ENCODE results near the gene P3H2. TPM values are rescaled to one million over a fixed set of nuclear protein-coding genes. Genes with fewer than 3 reads are reported as not detected.

The P3H2 gene
- total RNA-seq, 2 donors from 2014 or later: 285 to 322 TPM

GRCh38 chr3:190108804-190109203, 11.9 kb downstream of the P3H2 start:
- peaks cover 43% of the 10 kb centered on the region for H3K36me3 Mint-ChIP-seq (ENCODE audit: low read depth)
- H3K27me3 ChIP-seq (ENCODE audit: control insufficient read depth, insufficient read depth, low read length, poor library complexity, severe bottlenecking): no peaks in the 10 kb centered on the region
- H3K27ac Mint-ChIP-seq: peak overlapping the region; percentile 49
- peaks cover 3% of the 10 kb centered on the region for H3K9me3 Mint-ChIP-seq
- peak overlapping the region; percentile 35 for H3K4me3 ChIP-seq (ENCODE audit: low read length)
- peaks cover 45% of the 10 kb centered on the region for H3K4me1 Mint-ChIP-seq
- H3K27ac ChIP-seq (ENCODE audit: low read depth, low read length): no peak overlapping the region
- H3K36me3 ChIP-seq (ENCODE audit: control insufficient read depth, insufficient read depth, low read length): peaks cover 84% of the 10 kb centered on the region
- WGBS, 2 experiments (ENCODE audit: insufficient coverage in 1 of 2, insufficient read length in 1 of 2): 86 to 90% methylated on average over 4 to 6 of the region's 6 CpGs
- no peak for TF ChIP-seq CTCF (conservative IDR thresholded peaks at IDR 0.05)
- no peaks in the 10 kb centered on the region for H3K9me3 ChIP-seq (ENCODE audit: control insufficient read depth, low read length)
- H3K27me3 Mint-ChIP-seq (ENCODE audit: insufficient read depth): no peaks in the 10 kb centered on the region
- DNase-seq: no peak
- H3K9ac ChIP-seq (ENCODE audit: extremely low read depth, low read length, poor library complexity, severe bottlenecking): peak overlapping the region; percentile 1
- H3K4me1 ChIP-seq (ENCODE audit: control insufficient read depth, insufficient read depth, low read length): peaks cover 8% of the 10 kb centered on the region
- no peak overlapping the region for H3K4me3 Mint-ChIP-seq

GRCh38 chr3:190105876-190106275, 14.8 kb downstream of the P3H2 start:
- H3K36me3 ChIP-seq (ENCODE audit: control insufficient read depth, insufficient read depth, low read length): peaks cover 77% of the 10 kb centered on the region
- peaks cover 54% of the 10 kb centered on the region for H3K4me1 Mint-ChIP-seq
- H3K9me3 Mint-ChIP-seq: no peaks in the 10 kb centered on the region
- no peak overlapping the region for H3K4me3 Mint-ChIP-seq
- no peaks in the 10 kb centered on the region for H3K27me3 Mint-ChIP-seq (ENCODE audit: insufficient read depth)
- H3K9ac ChIP-seq (ENCODE audit: extremely low read depth, low read length, poor library complexity, severe bottlenecking): no peak overlapping the region
- no peak for DNase-seq
- peaks cover 21% of the 10 kb centered on the region for H3K36me3 Mint-ChIP-seq (ENCODE audit: low read depth)
- H3K9me3 ChIP-seq (ENCODE audit: control insufficient read depth, low read length): no peaks in the 10 kb centered on the region
- no peak overlapping the region for H3K4me3 ChIP-seq (ENCODE audit: low read length)
- TF ChIP-seq CTCF (conservative IDR thresholded peaks at IDR 0.05): no peak
- no peaks in the 10 kb centered on the region for H3K27me3 ChIP-seq (ENCODE audit: control insufficient read depth, insufficient read depth, low read length, poor library complexity, severe bottlenecking)
- H3K27ac ChIP-seq (ENCODE audit: low read depth, low read length): no peak overlapping the region
- peaks cover 8% of the 10 kb centered on the region for H3K4me1 ChIP-seq (ENCODE audit: control insufficient read depth, insufficient read depth, low read length)
- no peak overlapping the region for H3K27ac Mint-ChIP-seq
- WGBS, 2 experiments (ENCODE audit: insufficient coverage in 1 of 2, insufficient read length in 1 of 2): 91% methylated on average over 1 of the region's 1 CpG; no CpG with 5 or more reads in 1 of the 2 experiments

GRCh38 chr3:190101320-190102011, 19.2 kb downstream of the P3H2 start:
- peak overlapping the region; percentile 63 for H3K4me3 ChIP-seq (ENCODE audit: low read length)
- H3K9ac ChIP-seq (ENCODE audit: extremely low read depth, low read length, poor library complexity, severe bottlenecking): no peak overlapping the region
- no peaks in the 10 kb centered on the region for H3K27me3 Mint-ChIP-seq (ENCODE audit: insufficient read depth)
- peaks cover 57% of the 10 kb centered on the region for H3K4me1 Mint-ChIP-seq
- H3K36me3 ChIP-seq (ENCODE audit: control insufficient read depth, insufficient read depth, low read length): peaks cover 84% of the 10 kb centered on the region
- H3K27ac Mint-ChIP-seq: no peak overlapping the region
- H3K4me1 ChIP-seq (ENCODE audit: control insufficient read depth, insufficient read depth, low read length): peaks cover 13% of the 10 kb centered on the region
- WGBS, 2 experiments (ENCODE audit: insufficient coverage in 1 of 2, insufficient read length in 1 of 2): 72 to 78% methylated on average over 6 of the region's 8 CpGs
- H3K4me3 Mint-ChIP-seq: peak overlapping the region; percentile 0
- peaks cover 31% of the 10 kb centered on the region for H3K36me3 Mint-ChIP-seq (ENCODE audit: low read depth)
- H3K27ac ChIP-seq (ENCODE audit: low read depth, low read length): peak overlapping the region; percentile 21
- H3K9me3 Mint-ChIP-seq: no peaks in the 10 kb centered on the region
- no peaks in the 10 kb centered on the region for H3K27me3 ChIP-seq (ENCODE audit: control insufficient read depth, insufficient read depth, low read length, poor library complexity, severe bottlenecking)
- TF ChIP-seq CTCF (conservative IDR thresholded peaks at IDR 0.05): no peak
- peaks cover 8% of the 10 kb centered on the region for H3K9me3 ChIP-seq (ENCODE audit: control insufficient read depth, low read length)
- no peak for DNase-seq

All from endodermal cell (in vitro differentiated cells).